H9 (cell line): ENCODE measurements around the gene C18orf63. TPM values are rescaled to one million over a fixed set of nuclear protein-coding genes. Genes with fewer than 3 reads are reported as not detected.

ENCODE experiments used
- DNase-seq: peaks from one replicate; pipeline ENCODE4 v3.0.0-alpha.2; 2017
- H2AFZ ChIP-seq: one replicate; pipeline ENCODE4 v1.6.1; 2013; ENCODE audit warnings: mild to moderate bottlenecking, low read length, control low read depth, moderate library complexity
- H2AK5ac ChIP-seq: 2 replicates; pipeline ENCODE4 v1.6.1; 2013; ENCODE audit warnings: low read length, control low read depth, mixed read lengths; ENCODE audit not compliant: insufficient read length
- H2BK120ac ChIP-seq: one replicate; pipeline ENCODE4 v1.6.1; 2013; ENCODE audit warnings: low read depth, mild to moderate bottlenecking, low read length, control low read depth, inconsistent platforms; ENCODE audit not compliant: poor library complexity, severe bottlenecking
- H2BK12ac ChIP-seq: 2 replicates; pipeline ENCODE4 v1.6.1; 2013; ENCODE audit warnings: low read length, control low read depth, mixed read lengths, low read depth; ENCODE audit not compliant: insufficient read length
- H2BK15ac ChIP-seq: 2 replicates; pipeline ENCODE4 v1.6.1; 2013; ENCODE audit warnings: low read depth, low read length, control low read depth
- H2BK20ac ChIP-seq: one replicate; pipeline ENCODE4 v1.6.1; 2013; ENCODE audit warnings: low read depth, mild to moderate bottlenecking, low read length, control low read depth, inconsistent platforms; ENCODE audit not compliant: poor library complexity, severe bottlenecking
- H2BK5ac ChIP-seq: 2 replicates; pipeline ENCODE4 v1.6.1; 2013; ENCODE audit warnings: low read length, control low read depth, mixed read lengths; ENCODE audit not compliant: insufficient read length
- H3K14ac ChIP-seq: 2 replicates; pipeline ENCODE4 v1.6.1; 2013; ENCODE audit warnings: low read length, control low read depth; ENCODE audit not compliant: insufficient read depth
- H3K18ac ChIP-seq: 2 replicates; pipeline ENCODE4 v1.6.1; 2013; ENCODE audit warnings: low read depth, mild to moderate bottlenecking, mixed read lengths, low read length, control low read depth; ENCODE audit not compliant: insufficient read length
- H3K23ac ChIP-seq: 2 replicates; pipeline ENCODE4 v1.6.1; 2013; ENCODE audit warnings: low read length, control low read depth, mixed read lengths, low read depth; ENCODE audit not compliant: insufficient read length
- H3K23me2 ChIP-seq: 2 replicates; pipeline ENCODE4 v1.6.1; 2013; ENCODE audit warnings: low read depth, mild to moderate bottlenecking, mixed read lengths, low read length, control low read depth; ENCODE audit not compliant: insufficient read length, poor library complexity, severe bottlenecking
- H3K27ac ChIP-seq: 2 replicates; pipeline ENCODE4 v1.5.1; 2013; ENCODE audit warnings: low read length, control low read depth, mixed read lengths, low read depth; ENCODE audit not compliant: insufficient read length
- H3K27me3 ChIP-seq: 2 replicates; pipeline ENCODE4 v1.6.1; 2013; ENCODE audit warnings: low read length, control low read depth, inconsistent platforms; ENCODE audit not compliant: insufficient read depth
- H3K4ac ChIP-seq: 2 replicates; pipeline ENCODE4 v1.6.1; 2013; ENCODE audit warnings: low read depth, mild to moderate bottlenecking, control low read depth, inconsistent platforms, low read length, moderate library complexity
- H3K4me1 ChIP-seq: 2 replicates; pipeline ENCODE4 v1.6.1; 2013; ENCODE audit warnings: low read length, control low read depth, inconsistent platforms; ENCODE audit not compliant: insufficient read depth
- H3K4me2 ChIP-seq: 2 replicates; pipeline ENCODE4 v1.6.1; 2013; ENCODE audit warnings: low read length, control low read depth, mixed read lengths; ENCODE audit not compliant: insufficient read length, insufficient read depth
- H3K56ac ChIP-seq: 2 replicates; pipeline ENCODE4 v1.6.1; 2013; ENCODE audit warnings: low read depth, mild to moderate bottlenecking, mixed read lengths, low read length, control low read depth; ENCODE audit not compliant: insufficient read length
- H3K79me1 ChIP-seq: 2 replicates; pipeline ENCODE4 v1.6.1; 2013; ENCODE audit warnings: low read depth, mild to moderate bottlenecking, moderate library complexity, low read length, control low read depth, inconsistent platforms; ENCODE audit not compliant: insufficient read depth, poor library complexity, severe bottlenecking
- H3K79me2 ChIP-seq: 2 replicates; pipeline ENCODE4 v1.6.1; 2013; ENCODE audit warnings: low read length, control low read depth, inconsistent platforms; ENCODE audit not compliant: insufficient read depth
- H3K9ac ChIP-seq: 2 replicates; pipeline ENCODE4 v1.6.1; 2013; ENCODE audit warnings: low read length, control low read depth, mixed read lengths; ENCODE audit not compliant: insufficient read length; ENCODE audit errors: extremely low read depth
- H3K9me3 ChIP-seq: one replicate; pipeline ENCODE4 v1.6.1; 2013; ENCODE audit warnings: low read depth, low read length, inconsistent platforms; ENCODE audit not compliant: control insufficient read depth
- H3T11ph ChIP-seq: one replicate; pipeline ENCODE4 v1.6.1; 2013; ENCODE audit warnings: mild to moderate bottlenecking, low read length, control low read depth, inconsistent platforms
- H4K20me1 ChIP-seq: one replicate; pipeline ENCODE4 v1.6.1; 2013; ENCODE audit not compliant: control insufficient read depth, insufficient read length, insufficient read depth
- H4K5ac ChIP-seq: 2 replicates; pipeline ENCODE4 v1.6.1; 2013; ENCODE audit warnings: low read depth, mild to moderate bottlenecking, mixed read lengths, low read length, control low read depth; ENCODE audit not compliant: insufficient read length
- H4K8ac ChIP-seq: replicated peaks from 2 replicates; pipeline ENCODE4 v1.6.1; 2013; ENCODE audit warnings: low read length, control low read depth, mixed read lengths, low read depth; ENCODE audit not compliant: insufficient read length
- H4K91ac ChIP-seq: 2 replicates; pipeline ENCODE4 v1.6.1; 2013; ENCODE audit warnings: low read depth, mild to moderate bottlenecking, moderate library complexity, mixed read lengths, low read length, control low read depth; ENCODE audit not compliant: insufficient read length
- H3K27ac Mint-ChIP-seq, 3 experiments: 2 replicates in 2 of 3; 3 replicates in 1 of 3; pipeline ENCODE4 v1.8.0; 2020 to 2021; ENCODE audit warnings: mixed read lengths in 3 of 3, mild to moderate bottlenecking in 1 of 3, moderate library complexity in 1 of 3
- H3K27me3 Mint-ChIP-seq: 2 replicates; pipeline ENCODE4 v1.8.0; 2021; ENCODE audit warnings: low read depth, mild to moderate bottlenecking, moderate library complexity, mixed read lengths
- H3K36me3 Mint-ChIP-seq, 3 experiments: 2 replicates in 2 of 3; 3 replicates in 1 of 3; pipeline ENCODE4 v1.8.0; 2020 to 2021; ENCODE audit warnings: low read depth in 3 of 3, mixed read lengths in 3 of 3; ENCODE audit not compliant: insufficient read depth in 1 of 3
- H3K4me1 Mint-ChIP-seq, 2 experiments: 2 replicates each; pipeline ENCODE4 v1.8.0; 2020; ENCODE audit warnings: mixed read lengths in 2 of 2
- H3K4me3 Mint-ChIP-seq, 2 experiments: 2 replicates in 1 of 2; 3 replicates in 1 of 2; pipeline ENCODE4 v1.8.0; 2020 to 2021; ENCODE audit warnings: mild to moderate bottlenecking in 2 of 2, mixed read lengths in 2 of 2, moderate library complexity in 1 of 2
- H3K9me3 Mint-ChIP-seq, 2 experiments: 2 replicates in 1 of 2; 3 replicates in 1 of 2; pipeline ENCODE4 v1.8.0; 2020; ENCODE audit warnings: mild to moderate bottlenecking in 2 of 2, mixed read lengths in 2 of 2, moderate library complexity in 1 of 2
- CTCF ChIP-seq: fragments of 200-600 bp; sonication (generic); conservative IDR thresholded peaks from 3 replicates; pipeline ENCODE4 v1.8.0; 2021; ENCODE audit warnings: antibody characterized with exemption, mild to moderate bottlenecking
- WGBS: extraction: QIAGEN DNeasy Blood & Tissue Kit; methylation state at CpG from one replicate; pipeline ENCODE4 v1.1.7; 2013; ENCODE audit warnings: missing lambda C conversion rate, low lambda C conversion rate, mixed read lengths; ENCODE audit not compliant: insufficient read length; ENCODE audit errors: extremely low coverage; 5-methylcytosine and 5-hydroxymethylcytosine counted together
- total RNA-seq: library from RNA; stranded (reverse); gene quantifications from 2 replicates; pipeline ENCODE4 v1.2.1, GENCODE V29; 2021

The C18orf63 gene
- total RNA-seq, 1 experiment from 2014 or later, result not detected

- no peak overlapping the region for H4K91ac ChIP-seq
- no peaks in the 10 kb centered on the region; the same call in 1 of the 2 replicates for H3K4me1 ChIP-seq
- H4K8ac ChIP-seq, result no peak overlapping the region
- H3K27ac Mint-ChIP-seq, result peak overlapping the region in 1 of 3 experiments; percentile 68; a peak in 2 of 7 replicates
- peaks cover 0 to 2% of the 10 kb centered on the region in 2 experiments; a peak in 1 of 4 replicates for H3K4me1 Mint-ChIP-seq
- no peak overlapping the region for H2AFZ ChIP-seq
- H3K23me2 ChIP-seq, result no peaks in the 10 kb centered on the region
- H3K27me3 Mint-ChIP-seq, result peaks cover 4% of the 10 kb centered on the region; the same call in 1 of the 2 replicates
- H3K9me3 ChIP-seq, result no peaks in the 10 kb centered on the region
- no peak overlapping the region for H3K4ac ChIP-seq
- no peaks in the 10 kb centered on the region for H3K79me2 ChIP-seq
- H3K23ac ChIP-seq, result no peak overlapping the region
- no peak for TF ChIP-seq CTCF
- no peaks in the 10 kb centered on the region for H3K79me1 ChIP-seq
- no peak overlapping the region for H3K4me2 ChIP-seq
- H3K4me3 Mint-ChIP-seq, result no peak overlapping the region
- H3K36me3 Mint-ChIP-seq, result no peaks in the 10 kb centered on the region
- H3K27me3 ChIP-seq, result no peaks in the 10 kb centered on the region
- H2BK20ac ChIP-seq, result no peak overlapping the region
- no CpG with 5 or more reads among the region's 1 CpG for WGBS
- H3K27ac ChIP-seq, result no peak overlapping the region
- no peak overlapping the region for H3K56ac ChIP-seq
- no peak overlapping the region for H4K5ac ChIP-seq
- H3K9me3 Mint-ChIP-seq, result no peaks in the 10 kb centered on the region
- no peak overlapping the region for H3K14ac ChIP-seq
- no peaks in the 10 kb centered on the region for H4K20me1 ChIP-seq
- DNase-seq, result no peak
- H2BK15ac ChIP-seq, result no peak overlapping the region
- no peak overlapping the region for H2BK12ac ChIP-seq
- H3T11ph ChIP-seq, result no peak overlapping the region
- no peak overlapping the region for H2BK5ac ChIP-seq
- no peak overlapping the region for H3K9ac ChIP-seq
- no peak overlapping the region for H2AK5ac ChIP-seq
- no peak overlapping the region for H3K18ac ChIP-seq
- no peak overlapping the region for H2BK120ac ChIP-seq
These were observed 35.7 kb downstream of the C18orf63 start for GRCh38 chr18:74351354-74351753.
